ENCODE results near the gene AGBL5. TPM values are rescaled to one million over a fixed set of nuclear protein-coding genes. Genes with fewer than 3 reads are reported as not detected.

AGBL5 gene
- total and polyA plus RNA-seq, 2 of the 13 experiments (the other 11 are each of a cell fraction or from before 2014, with no cell fraction given): 55.9 to 73.3 TPM

DNA sequence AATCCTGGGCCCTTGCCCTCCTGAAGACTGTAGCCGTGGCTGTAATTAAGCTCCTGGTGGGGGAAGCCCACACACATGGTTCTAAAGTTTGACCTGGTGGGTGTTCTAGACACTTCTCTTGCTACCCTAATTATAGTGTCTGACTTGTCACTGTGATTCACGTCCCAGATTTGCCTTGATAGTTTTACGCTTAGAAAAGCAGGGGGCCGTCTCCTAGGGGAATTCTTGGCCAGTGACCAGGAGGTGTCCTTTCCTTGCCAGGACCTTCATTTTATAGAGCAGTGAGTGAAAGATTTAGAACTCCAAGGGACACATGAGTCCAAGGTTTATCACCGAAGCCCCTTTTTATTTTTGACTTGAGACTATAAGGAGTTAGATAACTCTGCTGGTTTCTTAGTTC, 9.7 kb upstream of the AGBL5 start:
- POLR2A ChIA-PET: interaction anchor here (0.7 to 4.2 kb wide), 3 partner anchors 8 to 18 kb away, joined by 3 to 28 read pairs (median 4); partner anchors contain the start of gene AGBL5
- intact Hi-C loops (cut with micrococcal nuclease; ENCODE audit: unreplicated experiment): no loop called here
- whole genome bisulfite sequencing (ENCODE audit: low lambda C conversion rate): 97% methylated on average over 5 of the region's 5 CpGs
- TF ChIP-seq PRPF4 (IDR thresholded peaks at IDR 0.05; ENCODE audit: low read depth, low read length, poor library complexity, severe bottlenecking): no peak
- TF ChIP-seq ONECUT2 (CRISPR knock-in tag; IDR thresholded peaks at IDR 0.05): no peak
- no peak for TF ChIP-seq THYN1 (CRISPR knock-in tag; IDR thresholded peaks at IDR 0.05; ENCODE audit: borderline replicate concordance, low read depth)
- TF ChIP-seq ZSCAN25 (CRISPR knock-in tag; IDR thresholded peaks at IDR 0.05): no peak
- TF ChIP-seq CBX1 (IDR thresholded peaks at IDR 0.05; ENCODE audit: low read depth): no peak
- no peak for TF ChIP-seq BCL6 (CRISPR knock-in tag; IDR thresholded peaks at IDR 0.05)
- no peak for TF ChIP-seq ZFP37 (CRISPR knock-in tag; IDR thresholded peaks at IDR 0.05; ENCODE audit: borderline replicate concordance)
- TF ChIP-seq, protein P1, sequence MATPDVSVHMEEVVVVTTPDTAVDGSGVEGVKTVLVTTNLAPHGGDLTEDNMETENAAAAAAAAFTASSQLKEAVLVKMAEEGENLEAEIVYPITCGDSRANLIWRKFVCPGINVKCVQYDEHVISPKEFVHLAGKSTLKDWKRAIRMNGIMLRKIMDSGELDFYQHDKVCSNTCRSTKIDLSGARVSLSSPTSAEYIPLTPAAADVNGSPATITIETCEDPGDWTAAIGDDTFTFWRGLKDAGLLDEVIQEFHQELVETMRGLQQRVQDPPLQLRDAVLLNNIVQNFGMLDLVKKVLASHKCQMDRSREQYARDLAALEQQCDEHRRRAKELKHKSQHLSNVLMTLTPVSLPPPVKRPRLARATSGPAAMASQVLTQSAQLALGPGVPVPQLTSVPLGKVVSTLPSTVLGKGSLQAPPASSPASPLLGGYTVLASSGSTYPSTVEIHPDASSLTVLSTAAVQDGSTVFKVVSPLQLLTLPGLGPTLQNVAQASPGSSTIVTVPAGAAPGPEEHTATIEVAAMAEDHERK (CRISPR knock-in tag; IDR thresholded peaks at IDR 0.05; ENCODE audit: low read depth): no peak
- TF ChIP-seq, protein P2, sequence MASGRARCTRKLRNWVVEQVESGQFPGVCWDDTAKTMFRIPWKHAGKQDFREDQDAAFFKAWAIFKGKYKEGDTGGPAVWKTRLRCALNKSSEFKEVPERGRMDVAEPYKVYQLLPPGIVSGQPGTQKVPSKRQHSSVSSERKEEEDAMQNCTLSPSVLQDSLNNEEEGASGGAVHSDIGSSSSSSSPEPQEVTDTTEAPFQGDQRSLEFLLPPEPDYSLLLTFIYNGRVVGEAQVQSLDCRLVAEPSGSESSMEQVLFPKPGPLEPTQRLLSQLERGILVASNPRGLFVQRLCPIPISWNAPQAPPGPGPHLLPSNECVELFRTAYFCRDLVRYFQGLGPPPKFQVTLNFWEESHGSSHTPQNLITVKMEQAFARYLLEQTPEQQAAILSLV (CRISPR knock-in tag; IDR thresholded peaks at IDR 0.05; ENCODE audit: borderline replicate concordance): no peak
- no peak for TF ChIP-seq ZMAT3 (CRISPR knock-in tag; conservative IDR thresholded peaks at IDR 0.05)
- no peak for TF ChIP-seq REXO4 (CRISPR knock-in tag; IDR thresholded peaks at IDR 0.05; ENCODE audit: borderline replicate concordance)
- TF ChIP-seq, protein P3, sequence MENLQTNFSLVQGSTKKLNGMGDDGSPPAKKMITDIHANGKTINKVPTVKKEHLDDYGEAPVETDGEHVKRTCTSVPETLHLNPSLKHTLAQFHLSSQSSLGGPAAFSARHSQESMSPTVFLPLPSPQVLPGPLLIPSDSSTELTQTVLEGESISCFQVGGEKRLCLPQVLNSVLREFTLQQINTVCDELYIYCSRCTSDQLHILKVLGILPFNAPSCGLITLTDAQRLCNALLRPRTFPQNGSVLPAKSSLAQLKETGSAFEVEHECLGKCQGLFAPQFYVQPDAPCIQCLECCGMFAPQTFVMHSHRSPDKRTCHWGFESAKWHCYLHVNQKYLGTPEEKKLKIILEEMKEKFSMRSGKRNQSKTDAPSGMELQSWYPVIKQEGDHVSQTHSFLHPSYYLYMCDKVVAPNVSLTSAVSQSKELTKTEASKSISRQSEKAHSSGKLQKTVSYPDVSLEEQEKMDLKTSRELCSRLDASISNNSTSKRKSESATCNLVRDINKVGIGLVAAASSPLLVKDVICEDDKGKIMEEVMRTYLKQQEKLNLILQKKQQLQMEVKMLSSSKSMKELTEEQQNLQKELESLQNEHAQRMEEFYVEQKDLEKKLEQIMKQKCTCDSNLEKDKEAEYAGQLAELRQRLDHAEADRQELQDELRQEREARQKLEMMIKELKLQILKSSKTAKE (CRISPR knock-in tag; IDR thresholded peaks at IDR 0.05; ENCODE audit: borderline replicate concordance): no peak
- TF ChIP-seq ZNF256 (CRISPR knock-in tag; conservative IDR thresholded peaks at IDR 0.05): no peak
- no peak for TF ChIP-seq HHEX (CRISPR knock-in tag; IDR thresholded peaks at IDR 0.05)
- no peak for TF ChIP-seq ZC3H13 (CRISPR knock-in tag; IDR thresholded peaks at IDR 0.05)
- no peak for TF ChIP-seq KLF16 (CRISPR knock-in tag; IDR thresholded peaks at IDR 0.05)
- no peak for TF ChIP-seq PRMT3 (CRISPR knock-in tag; IDR thresholded peaks at IDR 0.05; ENCODE audit: borderline replicate concordance, low read depth)
- TF ChIP-seq, protein P4, sequence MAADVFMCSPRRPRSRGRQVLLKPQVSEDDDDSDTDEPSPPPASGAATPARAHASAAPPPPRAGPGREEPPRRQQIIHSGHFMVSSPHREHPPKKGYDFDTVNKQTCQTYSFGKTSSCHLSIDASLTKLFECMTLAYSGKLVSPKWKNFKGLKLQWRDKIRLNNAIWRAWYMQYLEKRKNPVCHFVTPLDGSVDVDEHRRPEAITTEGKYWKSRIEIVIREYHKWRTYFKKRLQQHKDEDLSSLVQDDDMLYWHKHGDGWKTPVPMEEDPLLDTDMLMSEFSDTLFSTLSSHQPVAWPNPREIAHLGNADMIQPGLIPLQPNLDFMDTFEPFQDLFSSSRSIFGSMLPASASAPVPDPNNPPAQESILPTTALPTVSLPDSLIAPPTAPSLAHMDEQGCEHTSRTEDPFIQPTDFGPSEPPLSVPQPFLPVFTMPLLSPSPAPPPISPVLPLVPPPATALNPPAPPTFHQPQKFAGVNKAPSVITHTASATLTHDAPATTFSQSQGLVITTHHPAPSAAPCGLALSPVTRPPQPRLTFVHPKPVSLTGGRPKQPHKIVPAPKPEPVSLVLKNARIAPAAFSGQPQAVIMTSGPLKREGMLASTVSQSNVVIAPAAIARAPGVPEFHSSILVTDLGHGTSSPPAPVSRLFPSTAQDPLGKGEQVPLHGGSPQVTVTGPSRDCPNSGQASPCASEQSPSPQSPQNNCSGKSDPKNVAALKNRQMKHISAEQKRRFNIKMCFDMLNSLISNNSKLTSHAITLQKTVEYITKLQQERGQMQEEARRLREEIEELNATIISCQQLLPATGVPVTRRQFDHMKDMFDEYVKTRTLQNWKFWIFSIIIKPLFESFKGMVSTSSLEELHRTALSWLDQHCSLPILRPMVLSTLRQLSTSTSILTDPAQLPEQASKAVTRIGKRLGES (CRISPR knock-in tag; IDR thresholded peaks at IDR 0.05; ENCODE audit: borderline replicate concordance): no peak

More for the DNA sequence above, 9.7 kb upstream of the AGBL5 start:
- Histone ChIP-seq H3K27me3 (ENCODE audit: control insufficient read depth in 1 of 2, insufficient read depth in 2 of 2, low read length in 2 of 2) (no peaks in the 10 kb centered on the region), H3K4me3 (replicated peaks in 1 of 3; ENCODE audit: insufficient read depth in 1 of 3, low read depth in 2 of 3, low read length in 3 of 3) (no peak overlapping the region), H2AFZ (ENCODE audit: low read length) (no peak overlapping the region), H3K79me2 (ENCODE audit: insufficient read depth, low read length) (no peaks in the 10 kb centered on the region), H3K9ac (ENCODE audit: insufficient read depth, low read depth, low read length) (no peak overlapping the region), H3K9me3 (ENCODE audit: low read length) (no peaks in the 10 kb centered on the region), H3K4me2 (ENCODE audit: low read depth, low read length) (no peak overlapping the region), H3K27ac (ENCODE audit: extremely low read length, insufficient read depth, low read length) (no peak overlapping the region), H3K36me3 (replicated peaks in 1 of 2; ENCODE audit: control insufficient read depth in 1 of 2, insufficient read depth in 2 of 2, low read length in 2 of 2) (peaks cover 48 to 59% of the 10 kb centered on the region in 2 experiments), H4K20me1 (ENCODE audit: insufficient read depth, low read length) (no peaks in the 10 kb centered on the region; the same call in 1 of the 2 replicates), H3K4me1 (ENCODE audit: insufficient read depth, low read length) (no peaks in the 10 kb centered on the region)
- FAIRE-seq (no peak), ATAC-seq (no peak), DNase-seq (ENCODE audit: low spot score) (no peak)
- CTCF ChIA-PET (ENCODE audit: low intra/inter-chr PET ratio, low total read pairs): no interaction called here
- in situ Hi-C loops (cut with HindIII; ENCODE audit: extremely low pct_ligation_motif_present, low pct_unique_long_range_greater_than_20kb): no loop called here
- BruUV-seq (replicated peaks): no TSS peak

Measured in HepG2 (cell line).